Purkinje cell (primary cell): ENCODE results near the gene ZNF738. TPM values are rescaled to one million over a fixed set of nuclear protein-coding genes. Genes with fewer than 3 reads are reported as not detected.

Experiments used
- polyA plus RNA-seq: library from polyadenylated mRNA; unstranded; fragments of >200 nt; fragmentation: Nextera tagmentation; gene quantifications from 2 replicates; pipeline ENCODE4 v1.2.1, GENCODE V29; 2014

Gene ZNF738
- 13.8 and 14.8 TPM in 2 replicates for polyA plus RNA-seq

GRCh38 chr19:21358768-21359451 lies at the start of gene ZNF738:
TSS of gene ZNF738 (plus strand) at chr19:21359000. CDS start at chr19:21359141, 141 bp downstream.

DNA sequence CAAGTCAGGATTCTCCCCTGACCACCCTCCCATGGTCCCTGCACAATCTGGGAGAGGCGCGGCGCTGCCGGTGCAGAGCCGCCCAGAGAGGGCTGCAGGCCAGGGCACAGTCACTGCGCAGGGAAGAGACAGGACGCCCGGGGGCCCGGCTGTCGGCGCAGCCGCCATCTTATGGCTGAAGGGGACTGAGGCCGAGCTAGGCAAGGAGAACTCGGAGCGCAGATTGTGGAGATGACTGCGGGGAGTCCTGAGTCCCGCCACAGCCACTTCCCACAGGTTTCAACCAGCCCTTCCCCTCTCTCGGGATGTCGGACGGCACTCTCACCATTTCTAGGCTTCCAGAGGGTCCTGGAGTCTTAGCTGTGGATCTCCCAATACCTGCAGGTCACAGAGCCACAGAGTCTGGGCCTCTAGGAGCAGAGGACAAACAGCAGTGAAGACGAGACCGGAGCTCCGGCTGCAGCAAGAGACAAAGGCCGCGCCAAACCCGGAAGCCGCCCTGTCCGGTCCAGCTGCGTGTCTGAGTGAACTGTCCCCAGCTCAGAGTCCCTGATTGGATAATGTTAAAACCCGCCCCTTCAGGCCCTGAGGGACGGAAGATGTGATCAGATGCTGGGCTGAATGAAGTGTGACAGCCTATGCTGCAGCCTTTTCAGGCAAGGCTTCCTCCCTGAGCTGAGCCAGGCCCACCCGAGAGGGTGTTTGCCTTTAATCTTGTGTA lies 29.8 kb upstream of the ZNF738 start, which contains the start of gene ZNF708:
Gene ZNF708 (minus strand): TSS at position 526 of the 721 bp plus-strand sequence. CDS start 198 bp downstream, at position 328.

DNA sequence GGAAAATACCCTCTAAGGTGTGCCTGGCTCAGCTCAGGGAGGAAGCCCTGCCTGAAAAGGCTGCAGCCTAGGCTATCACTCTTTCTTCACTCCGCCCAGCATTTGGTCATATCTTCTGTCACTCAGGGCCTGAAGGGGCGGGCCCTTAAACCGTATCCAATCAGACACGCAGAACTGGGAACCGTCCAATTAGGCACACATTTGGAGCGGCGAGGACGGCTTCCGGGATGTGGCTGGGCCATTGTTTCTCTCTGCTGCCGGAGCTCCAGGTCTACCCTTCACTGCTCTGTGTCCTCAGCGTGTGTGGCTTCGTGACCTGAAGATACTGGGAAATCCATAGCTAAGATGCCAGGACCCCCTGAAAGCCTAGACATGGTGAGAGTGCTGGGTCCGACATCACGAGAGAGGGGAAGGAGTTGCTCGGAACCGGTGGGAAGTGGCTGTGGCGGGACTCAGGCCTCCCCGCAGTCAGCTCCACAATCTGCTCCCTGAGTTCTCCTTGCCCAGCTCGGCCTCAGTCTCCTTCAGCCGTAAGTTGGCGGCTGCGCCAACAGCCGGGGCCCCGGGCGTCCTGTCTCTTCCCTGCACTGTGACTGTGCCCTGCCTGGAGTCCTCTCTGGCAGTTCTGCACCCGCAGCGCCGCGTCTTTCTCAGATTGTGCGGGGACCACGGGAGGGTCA lies 38.2 kb downstream of the ZNF738 start, which contains the start of gene ZNF493:
Gene ZNF493 (plus strand): TSS at position 241 of the 680 bp plus-strand sequence. CDS start 105 bp downstream, at position 346.

Other genes starting within 250 kb of the ZNF738 start
- 4.5 and 5.4 TPM in 2 replicates for gene ZNF431, start 217.0 kb upstream of the ZNF738 start, polyA plus RNA-seq
- gene ZNF708, start 29.6 kb upstream of the ZNF738 start, polyA plus RNA-seq: 3.6 and 6.7 TPM in 2 replicates
- gene ZNF493, start 38.1 kb downstream of the ZNF738 start, polyA plus RNA-seq: 43.5 and 43.6 TPM in 2 replicates
- 12.2 and 15.7 TPM in 2 replicates for gene ZNF429, start 146.6 kb downstream of the ZNF738 start, polyA plus RNA-seq